ENCODE measurements around the gene VGLL1.

The VGLL1 gene

GRCh38 chrX:136531951-136532350 is at the start of gene VGLL1:
Gene VGLL1 (plus strand): TSS chrX:136532215. CDS start chrX:136536021, 3,806 bp downstream.
- Histone ChIP-seq H3K27me3 (ENCODE audit: control insufficient read depth, insufficient read depth, low read length) (no peaks in the 10 kb centered on the region), H3K4me1 (no peaks in the 10 kb centered on the region), H3K36me3 (ENCODE audit: control insufficient read depth, insufficient read depth, low read length) (no peaks in the 10 kb centered on the region), H3K9me3 (ENCODE audit: control insufficient read depth, low read length) (no peaks in the 10 kb centered on the region), H3K27ac (no peak within 1 kb of the TSS), H3K4me2 (ENCODE audit: low read length) (no peak within 1 kb of the TSS), H3K4me3 (ENCODE audit: low read depth, low read length) (no peak within 1 kb of the TSS), H3K79me2 (no peaks in the 10 kb centered on the region), H3K9ac (no peak within 1 kb of the TSS), H2AFZ (no peak within 1 kb of the TSS)
- TF ChIP-seq CTCF (IDR thresholded peaks at IDR 0.05), result no peak

- no peak within 1 kb of the TSS for H2AFZ ChIP-seq
- H3K9me3 ChIP-seq (ENCODE audit: control insufficient read depth, low read length), result no peaks in the 10 kb centered on the region
- no peaks in the 10 kb centered on the region for H3K79me2 ChIP-seq
- H3K27me3 ChIP-seq (ENCODE audit: control insufficient read depth, insufficient read depth, low read length), result no peaks in the 10 kb centered on the region
- H3K36me3 ChIP-seq (ENCODE audit: control insufficient read depth, insufficient read depth, low read length), result no peaks in the 10 kb centered on the region
- no peak within 1 kb of the TSS for H3K9ac ChIP-seq
- no peak within 1 kb of the TSS for H3K4me2 ChIP-seq (ENCODE audit: low read length)
- no peak within 1 kb of the TSS for H3K27ac ChIP-seq
- TF ChIP-seq CTCF (IDR thresholded peaks at IDR 0.05), result no peak
- peaks cover 4% of the 10 kb centered on the region for H3K4me1 ChIP-seq
- H3K4me3 ChIP-seq (ENCODE audit: low read depth, low read length), result no peak within 1 kb of the TSS
Measured at GRCh38 chrX:136487647-136488046, 44.4 kb upstream of the VGLL1 start, which contains the start of gene BRS3. Gene BRS3 (plus strand): TSS chrX:136487947. CDS start chrX:136488115, 168 bp downstream.

- Histone ChIP-seq H3K9me3 (ENCODE audit: control insufficient read depth, low read length) (no peaks in the 10 kb centered on the region), H3K79me2 (no peaks in the 10 kb centered on the region), H3K27me3 (ENCODE audit: control insufficient read depth, insufficient read depth, low read length) (no peaks in the 10 kb centered on the region)
Measured at GRCh38 chrX:136488706-136489105, 43.3 kb upstream of the VGLL1 start.

GRCh38 chrX:136491832-136492231 is 40.2 kb upstream of the VGLL1 start:
- H3K36me3 ChIP-seq (ENCODE audit: control insufficient read depth, insufficient read depth, low read length), result no peaks in the 10 kb centered on the region
- H3K79me2 ChIP-seq, result no peaks in the 10 kb centered on the region
- H3K4me1 ChIP-seq, result no peaks in the 10 kb centered on the region
- H3K4me2 ChIP-seq (ENCODE audit: low read length), result no peak overlapping the region
- no peak for TF ChIP-seq CTCF (IDR thresholded peaks at IDR 0.05)
- no peak overlapping the region for H3K27ac ChIP-seq
- no peaks in the 10 kb centered on the region for H3K9me3 ChIP-seq (ENCODE audit: control insufficient read depth, low read length)
- H3K9ac ChIP-seq, result no peak overlapping the region
- H3K4me3 ChIP-seq (ENCODE audit: low read depth, low read length), result no peak overlapping the region
- no peaks in the 10 kb centered on the region for H3K27me3 ChIP-seq (ENCODE audit: control insufficient read depth, insufficient read depth, low read length)
- H2AFZ ChIP-seq, result no peak overlapping the region

More at GRCh38 chrX:136488706-136489105, 43.3 kb upstream of the VGLL1 start:
- no peak overlapping the region for H3K4me3 ChIP-seq (ENCODE audit: low read depth, low read length)
- H2AFZ ChIP-seq, result no peak overlapping the region
- H3K4me1 ChIP-seq, result peaks cover 4% of the 10 kb centered on the region
- no peak overlapping the region for H3K9ac ChIP-seq
- no peaks in the 10 kb centered on the region for H3K36me3 ChIP-seq (ENCODE audit: control insufficient read depth, insufficient read depth, low read length)
- no peak for TF ChIP-seq CTCF (IDR thresholded peaks at IDR 0.05)
- no peak overlapping the region for H3K27ac ChIP-seq
- H3K4me2 ChIP-seq (ENCODE audit: low read length), result no peak overlapping the region

- H3K9ac ChIP-seq, result no peak overlapping the region
- H3K4me3 ChIP-seq (ENCODE audit: low read depth, low read length), result no peak overlapping the region
- H2AFZ ChIP-seq, result no peak overlapping the region
- H3K4me2 ChIP-seq (ENCODE audit: low read length), result no peak overlapping the region
- no peaks in the 10 kb centered on the region for H3K9me3 ChIP-seq (ENCODE audit: control insufficient read depth, low read length)
- no peaks in the 10 kb centered on the region for H3K36me3 ChIP-seq (ENCODE audit: control insufficient read depth, insufficient read depth, low read length)
- H3K4me1 ChIP-seq, result no peaks in the 10 kb centered on the region
- H3K27ac ChIP-seq, result no peak overlapping the region
- TF ChIP-seq CTCF (IDR thresholded peaks at IDR 0.05), result no peak
- H3K27me3 ChIP-seq (ENCODE audit: control insufficient read depth, insufficient read depth, low read length), result no peaks in the 10 kb centered on the region
- H3K79me2 ChIP-seq, result no peaks in the 10 kb centered on the region
Measured at GRCh38 chrX:136493011-136493410, 39.0 kb upstream of the VGLL1 start.

Data from parathyroid adenoma (tissue), 2 donors.